Osteocyte (in vitro differentiated cells): ENCODE measurements around the gene OSTC. TPM values are rescaled to one million over a fixed set of nuclear protein-coding genes. Genes with fewer than 3 reads are reported as not detected.

Experiments
- DNase-seq: peaks from one replicate; pipeline ENCODE4 v3.0.0; 2021; ENCODE audit warnings: mixed read lengths; ENCODE audit not compliant: unreplicated experiment; ENCODE audit errors: extremely low spot score
- H3K27ac Mint-ChIP-seq: one replicate; pipeline ENCODE4 v1.8.0; 2021; ENCODE audit warnings: mild to moderate bottlenecking, mixed read lengths; ENCODE audit not compliant: unreplicated experiment
- H3K27me3 Mint-ChIP-seq: one replicate; pipeline ENCODE4 v1.8.0; 2021; ENCODE audit warnings: mixed read lengths; ENCODE audit not compliant: unreplicated experiment
- H3K36me3 Mint-ChIP-seq: one replicate; pipeline ENCODE4 v1.8.0; 2021; ENCODE audit warnings: mixed read lengths; ENCODE audit not compliant: unreplicated experiment
- H3K4me1 Mint-ChIP-seq: one replicate; pipeline ENCODE4 v1.8.0; 2021; ENCODE audit warnings: mixed read lengths; ENCODE audit not compliant: unreplicated experiment
- H3K4me3 Mint-ChIP-seq: one replicate; pipeline ENCODE4 v1.8.0; 2021; ENCODE audit warnings: mild to moderate bottlenecking, moderate library complexity, mixed read lengths; ENCODE audit not compliant: unreplicated experiment
- H3K9me3 Mint-ChIP-seq: one replicate; pipeline ENCODE4 v1.8.0; 2021; ENCODE audit warnings: mixed read lengths; ENCODE audit not compliant: unreplicated experiment
- CTCF ChIP-seq: fragments of 200-600 bp; sonication (generic); IDR thresholded peaks from 2 replicates; pipeline ENCODE4 v1.5.0; 2021; ENCODE audit warnings: antibody characterized with exemption, mild to moderate bottlenecking, moderate library complexity
- total RNA-seq: library from RNA; stranded (reverse); gene quantifications from 2 replicates; pipeline ENCODE4 v1.2.1, GENCODE V29; 2021

Gene OSTC
- total RNA-seq, 1 donor from 2014 or later, result 222 TPM

GRCh38 chr4:108620933-108621905 is 29.2 kb upstream of the OSTC start:
- no peak for DNase-seq
- H3K36me3 Mint-ChIP-seq, result peaks cover 33% of the 10 kb centered on the region

GRCh38 chr4:108622022-108622421 is 28.4 kb upstream of the OSTC start:
- H3K4me1 Mint-ChIP-seq, result peaks cover 38% of the 10 kb centered on the region
- H3K36me3 Mint-ChIP-seq, result peaks cover 36% of the 10 kb centered on the region
- peak overlapping the region; percentile 91 for H3K27ac Mint-ChIP-seq
- DNase-seq, result no peak
- H3K27me3 Mint-ChIP-seq, result no peaks in the 10 kb centered on the region
- H3K9me3 Mint-ChIP-seq, result no peaks in the 10 kb centered on the region
- H3K4me3 Mint-ChIP-seq, result peak overlapping the region; percentile 97
- TF ChIP-seq CTCF, result no peak

More at GRCh38 chr4:108620933-108621905, 29.2 kb upstream of the OSTC start:
- no peak for TF ChIP-seq CTCF
- Mint-ChIP-seq H3K27me3 (no peaks in the 10 kb centered on the region), H3K9me3 (no peaks in the 10 kb centered on the region), H3K4me3 (peak overlapping the region; percentile 97), H3K4me1 (peaks cover 38% of the 10 kb centered on the region), H3K27ac (peak overlapping the region; percentile 91)

- TF ChIP-seq CTCF, result no peak
- Mint-ChIP-seq H3K27ac (no peak overlapping the region), H3K4me1 (peaks cover 38% of the 10 kb centered on the region), H3K9me3 (no peaks in the 10 kb centered on the region), H3K27me3 (no peaks in the 10 kb centered on the region), H3K36me3 (peaks cover 39% of the 10 kb centered on the region), H3K4me3 (no peak overlapping the region)
- DNase-seq, result no peak
These were observed 27.6 kb upstream of the OSTC start for GRCh38 chr4:108622828-108623227.

- Mint-ChIP-seq H3K36me3 (peaks cover 48% of the 10 kb centered on the region), H3K4me1 (peaks cover 39% of the 10 kb centered on the region), H3K9me3 (no peaks in the 10 kb centered on the region), H3K4me3 (no peak overlapping the region), H3K27ac (no peak overlapping the region), H3K27me3 (no peaks in the 10 kb centered on the region)
- no peak for DNase-seq
- TF ChIP-seq CTCF, result no peak
These were observed 25.9 kb upstream of the OSTC start for GRCh38 chr4:108624263-108625056.

- no peaks in the 10 kb centered on the region for H3K27me3 Mint-ChIP-seq
- H3K4me1 Mint-ChIP-seq, result peaks cover 28% of the 10 kb centered on the region
- no peak for DNase-seq
- H3K4me3 Mint-ChIP-seq, result no peak overlapping the region
- TF ChIP-seq CTCF, result no peak
- peaks cover 59% of the 10 kb centered on the region for H3K36me3 Mint-ChIP-seq
- no peaks in the 10 kb centered on the region for H3K9me3 Mint-ChIP-seq
- no peak overlapping the region for H3K27ac Mint-ChIP-seq
These were observed 24.3 kb upstream of the OSTC start for GRCh38 chr4:108626056-108626455.
